Type B pancreatic cell (in vitro differentiated cells): Measurements from ENCODE around the gene FREM2. TPM values are rescaled to one million over a fixed set of nuclear protein-coding genes. Genes with fewer than 3 reads are reported as not detected.
A peak's percentile ranks its signal among the peaks of the same experiment; 100 is the strongest.

ENCODE experiments used
- DNase-seq: peaks from one replicate; pipeline ENCODE4 v3.0.0; 2021; ENCODE audit warnings: mixed read lengths; ENCODE audit not compliant: unreplicated experiment; ENCODE audit errors: extremely low spot score
- H3K27ac Mint-ChIP-seq: 2 replicates; pipeline ENCODE4 v1.8.0; 2021; ENCODE audit warnings: mild to moderate bottlenecking, mixed read lengths
- H3K27me3 Mint-ChIP-seq: 2 replicates; pipeline ENCODE4 v1.8.0; 2021; ENCODE audit warnings: mixed read lengths
- H3K36me3 Mint-ChIP-seq: 2 replicates; pipeline ENCODE4 v1.8.0; 2021; ENCODE audit warnings: mixed read lengths
- H3K4me1 Mint-ChIP-seq: one replicate; pipeline ENCODE4 v1.8.0; 2021; ENCODE audit warnings: mixed read lengths; ENCODE audit not compliant: unreplicated experiment
- H3K4me3 Mint-ChIP-seq: 2 replicates; pipeline ENCODE4 v1.8.0; 2021; ENCODE audit warnings: mild to moderate bottlenecking, mixed read lengths
- H3K9me3 Mint-ChIP-seq: 2 replicates; pipeline ENCODE4 v1.8.0; 2021; ENCODE audit warnings: mixed read lengths
- CTCF ChIP-seq: fragments of 200-600 bp; sonication (generic); conservative IDR thresholded peaks from 2 replicates; pipeline ENCODE4 v1.5.0; 2021; ENCODE audit warnings: antibody characterized with exemption, mild to moderate bottlenecking
- total RNA-seq: library from RNA; stranded (reverse); gene quantifications from 2 replicates; pipeline ENCODE4 v1.2.1, GENCODE V29; 2021; ENCODE audit warnings: low replicate concordance

The FREM2 gene
- total RNA-seq, 1 donor from 2014 or later, result 42.8 TPM

- no peak for DNase-seq
- no peak overlapping the region for H3K4me3 Mint-ChIP-seq
- no peak overlapping the region for H3K27ac Mint-ChIP-seq
- H3K4me1 Mint-ChIP-seq, result peaks cover 17% of the 10 kb centered on the region
- peak; percentile 64 for TF ChIP-seq CTCF
- H3K9me3 Mint-ChIP-seq, result no peaks in the 10 kb centered on the region
- no peaks in the 10 kb centered on the region for H3K27me3 Mint-ChIP-seq
- H3K36me3 Mint-ChIP-seq, result no peaks in the 10 kb centered on the region
Measured at GRCh38 chr13:38900188-38900587, 213.3 kb downstream of the FREM2 start.

- H3K4me1 Mint-ChIP-seq, result peaks cover 17% of the 10 kb centered on the region
- H3K27me3 Mint-ChIP-seq, result no peaks in the 10 kb centered on the region
Measured at GRCh38 chr13:38902551-38902950, 215.7 kb downstream of the FREM2 start.

GRCh38 chr13:38905081-38905480, 218.2 kb downstream of the FREM2 start:
- Mint-ChIP-seq H3K36me3 (no peaks in the 10 kb centered on the region), H3K4me1 (peaks cover 12% of the 10 kb centered on the region), H3K9me3 (no peaks in the 10 kb centered on the region), H3K4me3 (no peak overlapping the region), H3K27me3 (no peaks in the 10 kb centered on the region), H3K27ac (no peak overlapping the region)
- no peak for DNase-seq
- TF ChIP-seq CTCF, result no peak

More at GRCh38 chr13:38902551-38902950, 215.7 kb downstream of the FREM2 start:
- H3K9me3 Mint-ChIP-seq, result no peaks in the 10 kb centered on the region
- DNase-seq, result no peak
- no peaks in the 10 kb centered on the region for H3K36me3 Mint-ChIP-seq
- H3K4me3 Mint-ChIP-seq, result no peak overlapping the region
- TF ChIP-seq CTCF, result no peak
- peak overlapping the region; percentile 30 for H3K27ac Mint-ChIP-seq

DNA sequence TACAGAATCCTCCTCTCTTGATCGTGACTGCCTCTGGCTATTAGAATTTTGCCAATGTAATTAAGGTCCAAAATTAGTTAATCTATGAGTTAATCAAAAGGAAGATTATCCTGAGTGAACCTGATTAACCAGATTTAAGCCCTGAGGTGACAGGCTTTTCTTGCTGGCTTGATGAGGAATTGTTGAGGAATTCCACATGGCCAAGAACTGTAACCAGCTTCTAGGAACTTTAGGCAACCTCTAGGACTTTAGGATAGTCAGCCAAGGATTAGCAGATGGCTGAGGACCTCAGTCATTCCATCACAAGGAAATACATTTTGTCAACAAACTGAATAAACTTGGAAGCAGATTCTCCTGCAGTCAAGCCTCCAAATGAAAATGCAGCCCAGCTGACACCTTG, 219.0 kb downstream of the FREM2 start:
- Mint-ChIP-seq H3K9me3 (no peaks in the 10 kb centered on the region), H3K4me3 (no peak overlapping the region)

GRCh38 chr13:38908574-38908973, 221.7 kb downstream of the FREM2 start:
- Mint-ChIP-seq H3K27me3 (no peaks in the 10 kb centered on the region), H3K4me1 (peaks cover 4% of the 10 kb centered on the region), H3K9me3 (no peaks in the 10 kb centered on the region), H3K4me3 (no peak overlapping the region), H3K27ac (no peak overlapping the region), H3K36me3 (no peaks in the 10 kb centered on the region)
- no peak for DNase-seq
- no peak for TF ChIP-seq CTCF

More for the DNA sequence above, 219.0 kb downstream of the FREM2 start:
- Mint-ChIP-seq H3K27ac (no peak overlapping the region), H3K27me3 (no peaks in the 10 kb centered on the region), H3K36me3 (no peaks in the 10 kb centered on the region), H3K4me1 (peaks cover 8% of the 10 kb centered on the region)
- DNase-seq, result no peak
- TF ChIP-seq CTCF, result no peak

DNA sequence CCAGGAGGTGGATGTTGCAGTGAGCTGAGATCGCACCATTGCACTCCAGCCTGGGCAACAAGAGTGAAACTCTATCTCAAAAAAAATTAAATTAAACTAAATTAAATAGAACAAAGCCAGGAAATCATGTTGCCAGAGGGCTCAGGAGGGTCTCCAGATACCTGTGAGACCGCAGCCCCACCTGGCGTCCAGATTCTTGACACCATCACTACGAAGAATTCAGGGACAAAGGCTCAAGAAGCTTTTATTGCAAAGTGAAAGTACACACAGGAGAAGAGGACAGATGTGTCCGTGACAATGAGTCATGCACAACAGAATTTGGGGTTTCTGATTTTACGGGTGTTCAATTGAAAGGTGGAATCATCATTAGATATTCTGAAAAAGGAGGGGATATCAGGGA, 227.2 kb downstream of the FREM2 start:
- H3K4me1 Mint-ChIP-seq, result peaks cover 4% of the 10 kb centered on the region
- H3K27me3 Mint-ChIP-seq, result no peaks in the 10 kb centered on the region
- no peak for TF ChIP-seq CTCF
- H3K9me3 Mint-ChIP-seq, result no peaks in the 10 kb centered on the region
- no peak for DNase-seq
- no peak overlapping the region for H3K4me3 Mint-ChIP-seq
- H3K36me3 Mint-ChIP-seq, result no peaks in the 10 kb centered on the region
- no peak overlapping the region for H3K27ac Mint-ChIP-seq
